HG03064 (cell line): Measurements from ENCODE around the gene CYP2A7.
"Not testable (repeated sequence)": the region's sequence is repeated elsewhere in the genome, so short reads cannot be mapped to it uniquely, and the experiment has no call there.

Experiments used
- ATAC-seq: cut with Tn5 transposase; IDR thresholded peaks from one replicate; pipeline ENCODE4 v1.9.1; 2021; ENCODE audit warnings: low read depth; ENCODE audit not compliant: unreplicated experiment

Gene CYP2A7

GRCh38 chr19:40846722-40847121, 35.3 kb downstream of the CYP2A7 start:
- ATAC-seq = not testable (repeated sequence)

DNA sequence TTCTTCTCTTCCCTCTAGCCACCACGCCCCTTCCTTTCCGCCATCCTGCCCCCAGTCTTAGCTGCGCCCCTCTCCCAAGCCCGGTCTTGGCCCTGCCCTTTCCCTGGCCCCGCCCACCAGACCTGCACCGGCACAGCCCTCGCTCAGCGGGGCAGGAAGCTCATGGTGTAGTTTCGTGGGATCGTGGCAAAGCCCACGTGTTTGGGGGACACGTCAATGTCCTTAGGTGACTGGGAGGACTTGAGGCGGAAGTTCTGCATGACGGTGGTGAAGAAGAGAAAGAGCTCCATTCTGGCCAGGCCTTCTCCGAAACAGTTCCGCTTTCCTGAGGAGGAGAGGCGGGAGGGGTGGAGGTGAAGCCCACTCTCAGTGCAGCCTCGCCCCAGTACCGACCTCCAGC, 38.4 kb downstream of the CYP2A7 start:
- not testable (repeated sequence) for ATAC-seq

- not testable (repeated sequence) for ATAC-seq
Measured at GRCh38 chr19:40842997-40843652, 38.9 kb downstream of the CYP2A7 start.

DNA sequence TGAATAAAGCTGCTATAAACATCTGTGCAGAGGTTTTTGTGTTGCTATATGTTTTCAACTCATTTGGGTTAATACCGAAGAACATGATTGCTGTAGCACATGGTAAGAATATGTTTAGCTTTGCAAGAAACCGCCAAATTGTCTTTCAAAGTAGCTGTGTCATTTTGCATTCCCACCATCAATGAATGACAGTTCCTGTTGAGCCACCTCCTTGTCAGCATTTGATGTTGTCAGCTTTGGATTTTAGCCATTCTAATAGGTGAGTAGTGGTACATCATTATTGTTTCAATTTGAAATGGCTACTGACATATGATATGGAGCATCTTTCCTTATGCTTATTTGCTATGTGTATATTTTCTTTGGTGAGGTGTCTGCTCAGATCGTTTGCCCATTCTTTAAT, 40.0 kb downstream of the CYP2A7 start:
- ATAC-seq = not testable (repeated sequence)

DNA sequence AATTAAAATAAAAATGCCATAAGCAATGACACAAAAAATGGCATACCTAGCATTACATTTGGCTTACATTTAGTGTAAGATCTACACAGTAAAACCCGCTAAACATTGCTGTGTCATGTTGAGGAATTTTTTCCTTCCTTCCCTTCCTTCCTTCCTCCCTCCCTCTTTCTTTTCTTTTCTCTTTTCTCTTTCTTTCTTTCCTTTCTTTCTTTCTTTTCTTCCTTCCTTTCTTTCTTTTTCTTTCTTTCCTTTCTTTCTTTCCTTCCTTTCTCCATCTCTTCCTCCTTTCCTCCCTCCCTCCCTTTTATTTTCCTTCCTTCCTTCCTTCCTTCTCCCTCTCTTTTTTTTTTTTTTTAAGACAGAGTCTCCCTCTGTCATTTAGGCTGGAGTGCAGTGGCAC, 43.6 kb downstream of the CYP2A7 start:
- not testable (repeated sequence) for ATAC-seq

- no peak for ATAC-seq
Measured at GRCh38 chr19:40836754-40837429, 45.1 kb downstream of the CYP2A7 start.

DNA sequence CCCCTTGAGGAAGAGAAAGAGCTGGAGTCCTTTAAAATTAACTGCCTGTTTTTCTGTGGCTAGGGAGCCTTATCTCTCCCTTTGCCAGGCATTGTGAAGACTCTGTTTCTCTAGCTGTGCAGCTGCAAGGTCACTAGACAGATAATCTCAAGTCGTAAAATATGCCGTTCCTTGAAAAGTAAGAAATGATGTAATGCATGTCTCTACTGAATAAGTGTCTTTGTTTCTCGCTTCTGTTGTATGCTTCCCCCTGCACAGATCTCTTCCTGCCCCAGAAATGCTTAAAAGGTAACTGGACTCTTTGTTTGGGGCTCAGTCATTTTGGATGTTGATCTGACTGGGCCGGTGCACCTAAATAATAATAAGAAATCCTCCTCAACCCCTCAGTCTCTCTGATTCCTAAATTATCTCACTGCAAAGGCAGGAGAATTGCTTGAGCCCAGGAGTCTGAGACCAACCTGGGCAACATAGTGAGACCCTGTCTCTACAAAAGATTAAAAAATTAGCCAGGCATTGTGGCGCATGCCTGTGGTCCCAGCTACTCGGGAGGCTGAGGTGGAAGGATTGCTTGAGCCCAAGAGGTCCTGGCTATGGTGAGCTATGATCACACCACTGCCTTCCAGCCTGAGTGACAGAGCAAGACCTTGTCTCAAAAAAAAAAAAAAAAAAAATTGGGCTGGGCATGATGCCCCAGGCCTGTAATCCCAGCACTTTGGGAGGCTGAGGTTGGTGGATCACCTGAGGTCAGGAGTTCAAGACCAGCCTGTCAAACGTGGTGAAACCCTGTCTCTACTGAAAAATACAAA, 48.1 kb downstream of the CYP2A7 start:
- ATAC-seq = not testable (repeated sequence)

GRCh38 chr19:40832431-40832790, 49.6 kb downstream of the CYP2A7 start:
- not testable (repeated sequence) for ATAC-seq

DNA sequence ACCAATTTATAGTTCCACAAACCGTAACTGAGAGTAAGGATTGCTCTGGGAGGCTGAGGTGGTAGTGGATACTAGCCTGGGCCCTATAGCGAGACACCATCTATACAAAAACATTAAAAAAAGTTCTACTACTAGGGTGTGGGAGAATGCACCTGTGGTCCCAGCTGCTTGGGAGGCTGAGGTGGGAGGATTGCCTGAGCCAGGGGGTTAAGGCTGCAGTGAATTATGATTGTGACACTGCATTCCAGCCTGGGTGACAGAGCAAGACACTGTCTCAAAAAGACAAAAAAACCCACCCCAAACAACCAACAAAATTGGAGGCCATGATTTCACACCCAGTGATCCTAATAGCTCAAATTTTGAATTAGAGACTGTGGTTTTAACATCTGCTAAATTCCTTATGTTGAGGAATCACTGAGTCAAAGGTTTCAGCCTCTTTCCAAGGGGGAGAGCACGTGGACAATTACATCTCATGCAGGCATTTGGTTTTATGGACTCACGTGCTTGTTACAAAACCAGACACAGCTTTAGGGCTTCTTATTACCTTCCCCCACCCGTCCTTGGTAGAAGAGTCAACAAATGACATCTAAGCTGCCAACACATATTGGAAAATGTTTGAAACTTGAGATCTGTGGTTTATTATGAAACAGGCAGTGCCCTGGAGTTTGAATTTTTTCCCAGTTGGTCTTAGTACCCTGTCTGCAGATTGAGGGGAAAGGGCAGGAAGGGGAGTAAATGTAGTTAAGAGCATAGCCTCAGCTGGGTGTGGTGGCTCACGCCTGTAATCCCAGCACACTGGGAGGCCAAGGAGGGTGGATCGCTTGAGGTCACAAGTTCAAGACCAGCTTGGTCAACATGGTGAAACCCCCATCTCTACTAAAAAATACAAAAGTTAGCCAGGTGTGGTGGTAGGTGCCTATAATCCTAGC, 50.3 kb downstream of the CYP2A7 start:
- ATAC-seq = no peak

GRCh38 chr19:40830741-40831140, 51.3 kb downstream of the CYP2A7 start:
- ATAC-seq = not testable (repeated sequence)

DNA sequence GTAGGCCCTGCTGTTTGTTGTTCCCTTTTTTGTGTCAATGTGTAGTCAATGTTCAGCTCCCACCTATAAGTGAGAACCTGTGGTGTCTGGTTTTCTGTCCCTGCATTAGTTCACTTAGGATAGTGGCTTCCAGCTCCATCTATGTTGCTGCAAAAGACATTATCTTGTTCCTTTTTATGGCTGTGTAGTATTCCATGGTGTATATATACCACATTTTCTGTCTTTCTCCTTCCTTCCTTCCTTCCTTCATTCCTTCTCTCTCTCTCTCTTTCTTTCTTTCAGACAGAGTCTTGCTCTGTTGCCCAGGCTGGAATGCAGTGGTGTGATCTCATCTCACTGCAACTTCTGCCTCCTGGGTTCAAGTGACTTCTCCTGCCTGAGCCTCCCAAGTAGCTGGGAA, 52.8 kb downstream of the CYP2A7 start:
- no peak for ATAC-seq

DNA sequence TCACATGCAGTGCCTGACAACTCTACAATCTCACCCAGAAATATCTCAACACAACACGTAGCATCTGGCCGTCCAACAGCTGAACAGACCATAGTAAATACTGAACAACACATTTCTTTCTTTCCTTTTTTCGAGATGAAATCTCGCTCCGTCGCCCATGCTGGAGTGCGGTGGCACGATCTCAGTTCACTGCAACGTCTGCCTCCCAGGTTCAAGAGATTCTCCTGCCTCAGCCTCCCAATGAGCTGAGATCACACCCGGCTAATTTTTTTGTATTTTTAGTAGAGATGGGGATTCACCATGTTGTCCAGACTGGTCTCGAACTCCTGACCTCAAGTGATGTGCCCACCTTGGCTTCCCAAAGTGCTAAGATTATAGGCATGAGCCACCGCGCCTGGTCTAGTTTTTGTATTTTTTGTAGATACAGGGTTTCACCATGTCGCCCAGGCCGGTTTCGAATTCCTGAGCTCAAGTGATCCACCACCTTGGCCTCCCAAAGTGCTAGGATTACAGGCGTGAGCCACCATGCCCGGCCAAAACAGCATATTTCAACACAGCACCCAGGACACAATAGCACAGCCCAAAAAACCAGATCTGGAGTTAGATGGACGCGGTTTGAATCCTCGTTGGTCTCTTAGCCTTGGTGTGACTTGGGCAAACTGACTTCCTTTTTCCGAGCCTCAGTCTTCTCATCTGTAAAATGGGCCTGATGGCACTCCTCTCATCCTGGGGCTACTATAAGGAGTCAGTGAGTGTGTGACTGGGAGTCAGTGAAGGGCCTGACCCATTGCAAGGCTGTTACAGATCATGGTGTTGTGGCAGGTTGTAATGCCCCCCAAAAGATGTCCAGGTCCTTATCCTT, 54.4 kb downstream of the CYP2A7 start:
- ATAC-seq = no peak

DNA sequence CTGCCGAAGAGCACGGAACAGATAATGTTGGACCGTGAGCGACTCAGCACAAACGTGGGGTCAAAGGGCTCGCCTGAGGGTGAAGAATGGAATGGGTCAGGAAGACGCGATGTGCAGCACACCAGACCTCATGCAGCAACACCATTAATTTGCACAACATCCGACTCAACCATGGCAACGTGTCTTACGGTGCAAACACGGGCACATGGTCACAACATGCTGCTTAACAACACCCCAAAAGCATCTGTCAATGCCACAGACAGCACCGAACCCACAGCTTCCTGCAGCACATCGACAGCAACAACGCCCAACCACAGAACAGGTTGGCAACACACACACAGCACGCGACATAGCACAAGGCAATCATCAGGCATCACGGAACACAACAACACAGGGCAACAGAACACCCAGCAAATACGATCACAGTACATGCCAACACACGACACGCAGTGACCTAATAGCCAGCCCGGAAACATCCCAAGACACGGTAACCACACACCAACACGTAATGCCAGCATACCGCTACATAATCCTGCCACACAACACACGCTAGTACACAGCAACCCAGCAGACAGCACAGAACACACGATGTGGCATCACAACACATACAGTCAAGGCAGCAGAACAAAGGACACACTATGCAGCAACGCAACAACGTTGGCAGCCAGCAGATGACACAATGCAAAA, 55.2 kb downstream of the CYP2A7 start:
- ATAC-seq = not testable (repeated sequence)

DNA sequence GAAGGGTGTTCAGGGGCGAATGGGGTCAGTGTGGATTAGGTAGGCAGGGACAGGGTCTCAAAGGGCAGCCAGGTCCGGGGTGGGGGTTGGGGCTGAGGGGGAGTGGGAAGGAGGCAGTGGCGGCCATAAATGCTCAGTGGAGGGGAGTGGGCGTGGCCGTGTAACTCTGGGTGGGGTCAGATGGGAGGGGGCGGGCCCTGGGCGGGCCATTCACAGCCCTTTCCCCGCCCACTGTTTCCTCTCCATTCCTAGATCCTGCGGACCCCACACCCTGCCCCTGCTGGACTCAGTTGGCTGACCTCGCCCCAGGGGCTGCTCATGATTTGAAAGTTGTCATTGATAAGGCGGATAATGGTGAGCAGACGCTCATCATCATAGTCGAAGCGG, 55.7 kb downstream of the CYP2A7 start:
- not testable (repeated sequence) for ATAC-seq

DNA sequence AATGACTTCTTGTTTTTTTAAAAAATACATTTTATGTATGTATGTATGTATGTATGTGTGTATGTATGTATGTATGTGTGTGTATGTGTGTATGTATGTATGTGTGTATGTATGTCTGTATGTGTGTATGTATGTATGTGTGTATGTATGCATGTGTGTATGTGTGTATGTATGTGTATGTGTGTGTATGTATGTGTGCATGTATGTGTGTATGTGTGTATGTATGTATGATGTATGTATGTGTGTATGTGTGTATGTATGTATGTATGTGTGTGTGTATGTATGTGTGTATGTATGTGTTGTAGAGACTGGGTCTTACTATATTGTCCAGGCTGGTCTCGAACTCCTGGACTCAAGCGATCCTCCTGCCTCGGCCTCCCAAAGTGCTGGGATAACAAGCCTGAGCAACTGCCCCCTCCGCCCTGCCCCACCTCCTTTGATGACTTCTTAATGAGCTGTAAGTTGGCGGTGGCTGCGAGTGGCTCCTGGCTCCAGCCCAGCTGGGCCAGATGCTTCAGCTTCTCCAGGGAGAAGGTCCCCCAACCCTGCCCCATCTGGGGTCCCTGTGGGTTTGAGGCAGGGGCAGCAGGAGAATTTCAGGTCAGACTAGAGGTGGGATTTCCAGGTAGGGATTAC, 56.5 kb downstream of the CYP2A7 start:
- ATAC-seq = not testable (repeated sequence)
